Endothelial cell of umbilical vein (primary cell): ENCODE data around the gene QRICH2.

Experiments
- EZH2 ChIP-seq: IDR thresholded peaks from 2 replicates; pipeline ENCODE4 v1.6.1; 2012; ENCODE audit warnings: borderline replicate concordance, low read depth, mild to moderate bottlenecking, moderate library complexity, low read length, inconsistent platforms; ENCODE audit not compliant: severe bottlenecking
- POLR2A ChIP-seq: IDR thresholded peaks from 2 replicates; pipeline ENCODE4 v1.6.1; 2012; ENCODE audit warnings: low read depth, mild to moderate bottlenecking, control low read depth, low read length

GRCh38 chr17:76331083-76331482 lies 23.0 kb upstream of the QRICH2 start:
- TF ChIP-seq POLR2A = no peak
- TF ChIP-seq EZH2 = no peak
